DMS53 (cell line): ENCODE measurements around the gene TMED10.
"Not testable (repeated sequence)": the region's sequence is repeated elsewhere in the genome, so short reads cannot be mapped to it uniquely, and the experiment has no call there.

ENCODE experiments used
- DNase-seq: peaks from one replicate; lab custom pipeline; 2025; lab: John Stamatoyannopoulos, UW

Gene TMED10

DNA sequence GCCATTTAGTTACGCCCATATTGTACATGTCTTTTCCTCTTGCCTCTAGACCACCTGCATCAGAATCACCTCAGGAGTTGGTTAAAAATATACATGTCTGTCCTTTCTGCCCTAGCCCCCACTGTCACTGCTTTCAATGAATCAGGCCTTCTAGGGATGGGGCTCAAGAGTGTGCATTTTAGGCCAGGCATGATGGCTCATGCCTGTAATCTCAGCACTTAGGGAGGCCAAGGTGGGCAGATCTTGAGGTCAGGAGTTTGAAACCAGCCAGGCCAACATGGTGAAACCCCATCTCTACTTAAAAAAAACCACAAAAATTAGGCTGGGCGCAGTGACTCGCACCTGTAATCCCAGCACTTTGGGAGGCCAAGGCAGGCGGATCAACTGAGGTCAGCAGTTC lies 13.6 kb upstream of the TMED10 start:
- DNase-seq, result no peak

DNA sequence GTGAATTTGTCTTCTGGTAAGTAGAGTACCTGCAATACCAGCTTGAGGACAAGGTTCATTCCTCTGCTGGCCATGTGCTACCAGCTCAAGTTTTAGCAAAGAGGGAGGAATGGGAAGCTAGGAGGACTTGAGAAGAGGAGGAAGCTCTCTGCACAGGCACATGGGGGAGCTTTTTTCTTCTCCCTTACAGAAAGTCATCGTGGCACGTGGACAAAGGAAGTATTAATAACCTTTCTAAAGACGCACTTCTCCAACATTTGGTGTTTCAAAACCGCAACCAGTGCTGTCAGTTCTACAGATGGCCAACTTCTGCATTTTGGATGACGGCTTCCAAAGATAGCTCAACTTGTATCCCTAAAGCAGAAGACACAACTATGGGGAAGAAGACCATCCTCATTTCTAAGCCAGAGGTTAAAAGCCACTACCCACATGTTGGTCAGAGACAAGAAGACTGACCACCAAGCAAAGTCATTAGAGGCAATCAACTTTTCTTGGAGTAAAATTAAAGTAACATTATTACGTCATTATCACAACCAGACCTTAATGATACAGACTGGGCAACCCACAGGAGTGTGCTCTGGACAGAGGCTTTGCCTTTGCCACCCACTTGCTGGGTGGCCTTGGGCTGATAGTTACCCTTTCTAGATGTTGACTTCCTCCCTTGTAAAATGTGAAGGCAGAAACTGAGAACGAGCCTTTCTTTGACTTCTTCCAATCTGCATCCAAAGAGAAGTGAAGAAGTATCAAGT lies 12.3 kb upstream of the TMED10 start:
- no peak for DNase-seq

GRCh38 chr14:75188086-75188485 lies 11.7 kb upstream of the TMED10 start:
- DNase-seq, result no peak

DNA sequence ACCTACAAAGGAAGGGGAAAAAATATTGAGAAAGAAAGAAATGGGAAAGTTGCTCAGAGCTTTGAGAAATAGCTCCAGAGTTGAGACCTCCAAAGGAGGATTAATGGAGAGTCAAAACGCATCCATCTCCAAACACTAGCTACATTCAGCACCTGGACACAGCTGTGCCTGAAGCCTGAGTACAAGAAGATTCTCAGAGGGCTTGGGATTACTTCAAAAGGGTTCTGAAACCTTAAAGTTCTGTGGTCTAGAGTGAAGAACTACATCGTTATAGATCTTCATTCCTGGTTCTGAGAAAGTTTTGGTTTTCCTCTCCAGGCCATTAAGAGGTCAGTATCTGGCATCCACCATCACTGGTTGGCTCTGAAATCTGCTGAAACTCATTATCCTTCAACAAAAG lies 10.5 kb upstream of the TMED10 start:
- no peak for DNase-seq

DNA sequence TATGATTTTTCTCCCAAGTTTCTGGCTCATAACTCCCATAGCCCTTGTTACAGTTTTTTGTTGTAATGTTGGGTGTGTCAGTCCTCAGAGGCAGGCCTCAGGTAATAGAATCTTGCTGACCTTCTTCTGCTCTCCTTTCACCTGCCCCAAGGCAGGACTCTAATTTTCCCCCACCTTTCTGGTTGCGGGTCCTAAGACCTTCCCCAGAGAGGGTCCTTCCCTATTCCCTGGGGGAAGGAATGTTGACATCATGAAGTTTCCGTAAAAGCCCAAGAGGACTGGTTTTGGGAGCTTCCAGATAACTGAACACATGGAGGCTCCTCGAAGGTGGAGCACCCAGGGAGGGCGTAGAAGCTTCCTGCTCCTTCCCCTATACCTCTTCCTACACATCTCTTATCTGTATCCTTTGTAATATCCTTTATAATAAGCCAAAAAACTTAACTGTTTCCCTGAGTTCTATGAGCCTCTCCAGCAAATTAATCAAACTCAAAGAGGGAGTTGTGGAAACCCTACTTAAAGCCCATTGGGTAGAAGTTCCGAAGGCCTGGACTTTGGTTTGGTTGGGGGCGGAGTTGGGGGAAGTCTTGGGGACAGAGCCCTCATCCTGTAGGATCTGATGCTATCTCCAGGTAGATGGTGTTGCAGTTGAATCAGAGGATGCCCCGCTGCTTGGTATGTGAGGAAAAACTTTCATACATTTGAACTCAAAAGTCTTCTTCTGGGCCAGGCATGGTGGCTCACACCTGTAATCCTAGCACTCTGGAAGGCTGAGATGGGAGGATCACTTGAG lies 9.0 kb upstream of the TMED10 start:
- DNase-seq, result no peak

DNA sequence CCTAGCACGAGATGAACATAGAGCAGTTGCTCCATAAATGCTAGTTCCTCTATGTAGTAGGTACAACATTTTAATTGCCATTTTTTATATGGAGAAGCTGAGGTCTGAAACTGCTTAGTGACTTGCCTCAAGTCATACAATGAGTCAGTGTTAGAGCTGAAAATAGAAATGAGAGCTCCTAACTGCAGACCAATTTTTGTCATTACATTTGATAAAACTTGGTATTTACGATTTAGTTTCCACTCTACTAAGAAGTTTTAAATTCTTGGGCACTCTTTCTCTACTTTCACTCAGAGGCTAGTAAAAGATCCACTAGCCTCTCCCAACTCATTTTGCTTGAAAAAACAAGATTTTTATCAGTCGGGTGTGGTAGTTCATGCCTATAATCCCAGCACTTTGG lies 8.1 kb upstream of the TMED10 start:
- DNase-seq, result no peak

GRCh38 chr14:75184039-75184438 lies 7.6 kb upstream of the TMED10 start:
- DNase-seq, result no peak

- DNase-seq, result no peak
Measured at GRCh38 chr14:75183225-75183624, 6.8 kb upstream of the TMED10 start.

DNA sequence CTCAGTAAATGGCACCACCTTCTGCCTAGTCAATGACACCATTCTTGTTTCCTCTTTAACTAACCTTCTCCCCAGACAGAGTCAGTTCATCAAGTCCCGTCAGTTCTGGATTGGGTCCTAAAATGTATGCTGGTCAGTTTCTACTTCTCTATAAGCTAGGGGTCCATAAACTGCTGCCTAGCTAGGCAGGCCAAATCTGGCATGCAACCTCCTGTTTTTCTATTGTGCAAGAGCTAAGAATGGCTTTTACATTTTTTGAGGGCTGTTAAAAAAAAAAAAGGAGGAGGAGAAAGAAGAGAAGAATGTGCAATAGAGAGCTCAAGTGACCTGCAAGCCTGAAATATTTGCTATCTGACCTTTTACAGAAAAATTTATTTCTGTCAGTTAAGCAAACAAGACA lies 6.4 kb upstream of the TMED10 start:
- no peak for DNase-seq

DNA sequence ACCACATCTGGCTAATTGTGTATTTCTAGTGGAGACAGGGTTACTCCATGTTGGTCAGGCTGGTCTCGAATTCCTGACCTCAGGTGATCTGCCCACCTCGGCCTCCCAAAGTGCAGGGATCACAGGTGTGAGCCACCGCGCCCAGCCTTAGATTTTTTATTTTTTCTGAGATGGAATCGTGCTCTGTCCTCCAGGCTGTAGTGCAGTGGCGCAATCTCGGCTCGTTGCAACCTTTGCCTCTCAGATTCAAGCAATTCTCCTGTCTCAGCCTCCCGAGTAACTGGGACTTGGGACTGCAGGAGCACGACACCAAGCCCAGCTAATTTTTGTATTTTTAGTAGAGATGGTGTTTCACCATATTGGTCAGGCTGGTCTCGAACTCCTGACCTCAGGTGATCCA lies 5.8 kb upstream of the TMED10 start:
- DNase-seq, result not testable (repeated sequence)

GRCh38 chr14:75181293-75182062 lies 5.1 kb upstream of the TMED10 start:
- no peak for DNase-seq

- DNase-seq, result no peak
Measured at GRCh38 chr14:75175677-75176141, 703 bp downstream of the TMED10 start.

GRCh38 chr14:75174066-75174465 lies 2.3 kb downstream of the TMED10 start:
- no peak for DNase-seq

DNA sequence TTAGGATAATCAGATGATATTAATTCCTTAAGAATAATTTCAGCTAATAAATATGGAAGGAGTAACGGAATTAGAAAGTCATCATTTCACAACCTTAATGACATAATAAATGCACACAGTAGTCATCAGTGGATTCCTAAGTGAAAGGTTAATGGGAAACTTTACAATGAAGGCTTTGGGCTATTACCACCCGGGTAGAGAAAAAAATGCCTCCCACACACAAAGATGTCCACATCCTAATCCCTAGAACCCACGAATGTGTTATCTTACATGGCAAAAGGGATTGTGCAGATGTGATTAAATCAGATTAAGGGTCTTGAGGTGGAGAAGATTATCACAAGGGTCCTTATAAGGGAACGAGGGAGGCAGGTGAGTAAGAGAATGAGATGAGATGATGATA lies 5.6 kb downstream of the TMED10 start:
- no peak for DNase-seq

- no peak for DNase-seq
Measured at GRCh38 chr14:75168586-75169335, 7.7 kb downstream of the TMED10 start.

GRCh38 chr14:75167325-75167724 lies 9.1 kb downstream of the TMED10 start:
- no peak for DNase-seq

DNA sequence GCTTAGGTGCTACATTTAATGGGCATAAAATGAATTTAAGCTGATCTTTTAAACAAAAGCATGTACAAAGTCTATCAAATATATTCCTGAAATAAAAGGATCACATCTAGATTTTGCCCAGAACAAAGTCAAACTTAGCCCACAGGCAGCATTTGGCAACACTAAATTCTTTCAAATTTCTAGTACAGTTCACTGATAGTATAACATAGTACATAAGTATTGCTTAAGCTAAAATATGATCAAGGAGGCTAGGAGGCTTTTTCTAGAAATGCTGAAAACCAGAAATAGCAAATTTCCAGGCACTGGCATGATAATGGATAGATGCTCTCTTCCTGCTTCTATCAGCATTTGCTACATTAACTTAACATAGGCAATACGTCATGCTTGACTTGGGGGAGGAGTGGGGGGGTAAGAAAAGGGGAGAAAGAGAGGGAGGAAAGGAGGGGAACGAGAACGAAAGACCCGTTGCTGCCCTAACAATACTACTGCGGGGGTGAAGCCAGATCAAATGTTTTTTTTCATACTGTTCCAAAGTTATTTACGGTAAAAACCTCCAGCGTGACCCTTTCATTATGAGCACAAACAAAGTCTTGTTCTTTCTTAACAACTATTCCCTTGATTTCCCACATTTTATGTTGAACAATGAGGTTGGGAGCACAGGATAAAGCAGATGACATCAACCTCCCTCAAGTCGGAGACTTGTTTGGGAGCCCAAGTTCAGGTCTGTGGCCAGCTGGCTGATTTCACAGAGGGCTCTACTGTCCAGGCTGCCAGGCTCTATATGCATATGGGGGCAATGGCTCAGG lies 10.6 kb downstream of the TMED10 start:
- DNase-seq, result no peak

- no peak for DNase-seq
Measured at GRCh38 chr14:75164809-75165208, 11.6 kb downstream of the TMED10 start.

- no peak for DNase-seq
Measured at GRCh38 chr14:75163677-75164076, 12.7 kb downstream of the TMED10 start.

DNA sequence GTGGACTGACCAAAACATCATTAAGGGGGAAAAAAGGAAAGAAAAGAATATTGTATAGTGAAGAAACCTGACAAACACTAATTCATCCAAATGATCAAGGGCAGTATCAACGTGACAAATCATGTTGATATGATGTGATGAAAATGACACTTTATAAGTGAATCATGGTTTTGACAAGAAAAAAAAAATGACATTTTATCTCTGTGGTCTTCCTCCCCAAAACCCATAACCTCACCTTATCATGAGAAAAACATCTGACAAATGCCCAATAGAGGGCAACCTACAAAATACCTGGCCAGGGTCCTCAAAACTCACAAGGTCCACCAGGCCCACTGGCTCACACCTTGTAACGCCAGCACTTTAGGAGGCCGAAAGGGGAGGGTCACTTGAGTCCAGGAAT lies 13.8 kb downstream of the TMED10 start:
- no peak for DNase-seq
